Endothelial cell of umbilical vein (primary cell): Measurements from ENCODE around the gene ZNF519. TPM values are rescaled to one million over a fixed set of nuclear protein-coding genes. Genes with fewer than 3 reads are reported as not detected.

Experiments
- BruUV-seq: library from RNA; stranded (reverse); fragments of 400-500 nt; replicated peaks from 2 replicates; lab custom pipeline; 2021; lab: Mats Ljungman, UMichigan
- CTCF ChIA-PET: fragments of 300-600, 350-600 bp; sonication (Branson Sonifier 250); formaldehyde crosslinking; loops from one replicate; lab custom pipeline; 2021; ENCODE audit warnings: antibody characterized with exemption, inconsistent platforms; lab: Charles Lee
- POLR2A ChIA-PET: fragments of 300-600, 350-600 bp; sonication (Branson Sonifier 250); formaldehyde crosslinking; loops from one replicate; lab custom pipeline; 2021; ENCODE audit warnings: antibody characterized with exemption, inconsistent platforms; lab: Charles Lee
- DNase-seq: peaks from one replicate; pipeline ENCODE4 v3.0.0-alpha.2; 2011; ENCODE audit warnings: low read depth, low spot score
- FAIRE-seq: peaks from 2 replicates; lab custom pipeline; 2011; peaks lifted over from hg19 to GRCh38; lab: Jason Lieb, UNC
- H2AFZ ChIP-seq: 2 replicates; pipeline ENCODE4 v1.6.0; 2012; ENCODE audit warnings: low read depth, low read length, control low read depth, inconsistent platforms
- H3K27ac ChIP-seq: 2 replicates; pipeline ENCODE4 v1.5.1; 2011; ENCODE audit warnings: low read depth, mild to moderate bottlenecking, control low read depth, low read length, moderate library complexity; ENCODE audit not compliant: insufficient read depth
- H3K27me3 ChIP-seq, 2 experiments: 2 replicates each; pipeline versions ENCODE4 v1.6.0 to v1.6.1; 2011; ENCODE audit warnings: low read length in 2 of 2, mixed read lengths in 1 of 2; ENCODE audit not compliant: control insufficient read depth in 2 of 2, insufficient read depth in 2 of 2
- H3K36me3 ChIP-seq, 2 experiments: 2 replicates in 1 of 2; 3 replicates in 1 of 2; pipeline ENCODE4 v1.5.1; 2011; ENCODE audit warnings: low read length in 2 of 2, mild to moderate bottlenecking in 1 of 2, moderate library complexity in 1 of 2; ENCODE audit not compliant: control insufficient read depth in 2 of 2, insufficient read depth in 2 of 2; ENCODE audit errors: extremely low read depth in 1 of 2
- H3K4me1 ChIP-seq: 3 replicates; pipeline ENCODE4 v1.5.1; 2011; ENCODE audit warnings: mild to moderate bottlenecking, low read length; ENCODE audit not compliant: control insufficient read depth, insufficient read depth; ENCODE audit errors: extremely low read depth
- H3K4me2 ChIP-seq: 2 replicates; pipeline ENCODE4 v1.6.1; 2011; ENCODE audit warnings: low read length, control low read depth, mixed read lengths; ENCODE audit not compliant: insufficient read depth
- H3K4me3 ChIP-seq, 3 experiments: fragments of 200-600 bp in 1 of 3; sonication (generic), shearing (Covaris generic) in 1 of 3; replicated peaks in 1 of 3; 2 replicates each; pipeline ENCODE4 v1.5.1; 2011 to 2016; ENCODE audit warnings: control low read depth in 3 of 3, low read length in 3 of 3, mild to moderate bottlenecking in 2 of 3, inconsistent platforms in 1 of 3, low read depth in 1 of 3, moderate library complexity in 1 of 3; ENCODE audit not compliant: insufficient read depth in 1 of 3
- H3K79me2 ChIP-seq: 2 replicates; pipeline ENCODE4 v1.6.0; 2012; ENCODE audit warnings: low read length, inconsistent platforms; ENCODE audit not compliant: control insufficient read depth, insufficient read depth
- H3K9ac ChIP-seq: replicated peaks from 2 replicates; pipeline ENCODE3; 2011; ENCODE audit warnings: low read length, control low read depth; ENCODE audit not compliant: insufficient read depth; ENCODE audit errors: extremely low read depth
- H3K9me1 ChIP-seq: replicated peaks from 3 replicates; pipeline ENCODE4 v1.6.0; 2011; ENCODE audit warnings: mild to moderate bottlenecking, low read length; ENCODE audit not compliant: control insufficient read depth, insufficient read depth; ENCODE audit errors: extremely low read depth
- H3K9me3 ChIP-seq: replicated peaks from 2 replicates; pipeline ENCODE4 v1.5.1; 2012; ENCODE audit warnings: low read length, inconsistent platforms; ENCODE audit not compliant: control insufficient read depth, insufficient read depth
- H4K20me1 ChIP-seq: replicated peaks from 2 replicates; pipeline ENCODE3; 2011; ENCODE audit warnings: mild to moderate bottlenecking, low read length; ENCODE audit not compliant: control insufficient read depth, insufficient read depth; ENCODE audit errors: extremely low read depth
- CTCF ChIP-seq, 2 donors: IDR thresholded peaks; 1 replicate in 1 of 2; 2 replicates in 1 of 2; pipeline ENCODE4 v1.5.1; 2011; ENCODE audit warnings: low read length in 2 of 2, mild to moderate bottlenecking in 2 of 2, moderate library complexity in 2 of 2, control low read depth in 1 of 2, inconsistent platforms in 1 of 2, low read depth in 1 of 2; ENCODE audit not compliant: insufficient read depth in 1 of 2; ENCODE audit errors: extremely low read depth in 1 of 2
- EZH2 ChIP-seq: IDR thresholded peaks from 2 replicates; pipeline ENCODE4 v1.6.1; 2012; ENCODE audit warnings: borderline replicate concordance, low read depth, mild to moderate bottlenecking, moderate library complexity, low read length, inconsistent platforms; ENCODE audit not compliant: severe bottlenecking
- FOS ChIP-seq: IDR thresholded peaks from 2 replicates; pipeline ENCODE4 v1.6.1; 2011; ENCODE audit warnings: mild to moderate bottlenecking, low read length, moderate library complexity, borderline replicate concordance; ENCODE audit not compliant: insufficient read depth
- GATA2 ChIP-seq: IDR thresholded peaks from 2 replicates; pipeline ENCODE4 v1.7.0; 2011; ENCODE audit warnings: low read depth, mild to moderate bottlenecking, moderate library complexity, mixed read lengths, low read length; ENCODE audit not compliant: insufficient read length, insufficient read depth
- JUN ChIP-seq: IDR thresholded peaks from 2 replicates; pipeline ENCODE4 v1.6.1; 2011; ENCODE audit warnings: borderline replicate concordance, low read depth; ENCODE audit not compliant: insufficient read length, insufficient read depth
- MAX ChIP-seq: IDR thresholded peaks from 2 replicates; pipeline ENCODE4 v1.6.1; 2011; ENCODE audit not compliant: insufficient read depth, insufficient read length
- MYC ChIP-seq: IDR thresholded peaks from one replicate; pipeline ENCODE4 v1.6.1; 2011; ENCODE audit warnings: mild to moderate bottlenecking, low read depth, low read length
- POLR2A ChIP-seq: IDR thresholded peaks from 2 replicates; pipeline ENCODE4 v1.6.1; 2012; ENCODE audit warnings: low read depth, mild to moderate bottlenecking, control low read depth, low read length
- POLR2AphosphoS5 ChIP-seq: IDR thresholded peaks from 2 replicates; pipeline ENCODE4 v1.6.1; 2012; ENCODE audit warnings: low read depth, mild to moderate bottlenecking, control low read depth, low read length, moderate library complexity; ENCODE audit not compliant: insufficient read depth
- dilution Hi-C: fragments of 300-500 bp; cut with MboI; formaldehyde crosslinking; loops from one replicate; pipeline ENCODE4 v1.15.0; 2019; ENCODE audit warnings: low sequenced_read_pairs; ENCODE audit not compliant: extremely low pct_ligation_motif_present
- intact Hi-C: fragments of 100-400 bp; cut with micrococcal nuclease; formaldehyde crosslinking; loops from one replicate; pipeline ENCODE4 v1.10.0; 2022
- polyA plus RNA-seq, 4 experiments: library from polyadenylated mRNA; depleted of rRNA in 3 of 4; stranded (reverse) in 3 of 4; unstranded in 1 of 4; fragments of >200 nt; gene quantifications; 2 replicates each; pipeline versions ENCODE4 v1.2.1 to v1.2.3, GENCODE V29; 2011 to 2012; ENCODE audit warnings: missing spikeins in 1 of 4
- total RNA-seq: library from RNA; stranded (reverse); gene quantifications from 2 replicates; pipeline ENCODE4 v1.2.3, GENCODE V29; 2021

Gene ZNF519
- total and polyA plus RNA-seq, 2 donors (not counting 3 experiments of a cell fraction or from before 2014, with no cell fraction given), result 2.1 to 7.1 TPM

GRCh38 chr18:14074187-14074586 is 58.0 kb downstream of the ZNF519 start:
- TF ChIP-seq EZH2 (no peak), GATA2 (no peak), FOS (no peak), CTCF (IDR thresholded peaks at IDR 0.05; ENCODE audit: extremely low read depth in 1 of 2, insufficient read depth in 1 of 2, low read depth in 1 of 2, low read length in 2 of 2) (no peak), MYC (no peak), POLR2A (no peak), JUN (no peak), POLR2AphosphoS5 (no peak), MAX (no peak)
- no peak overlapping the region for H2AFZ ChIP-seq
- DNase-seq (no peak), FAIRE-seq (no peak)
- no peak overlapping the region for H3K4me3 ChIP-seq
- H3K79me2 ChIP-seq, result no peaks in the 10 kb centered on the region
- POLR2A ChIA-PET, result no interaction called here
- no TSS peak for BruUV-seq
- H3K27me3 ChIP-seq, result no peaks in the 10 kb centered on the region
- no peaks in the 10 kb centered on the region for H3K36me3 ChIP-seq
- H3K4me1 ChIP-seq, result no peaks in the 10 kb centered on the region
- H4K20me1 ChIP-seq, result no peaks in the 10 kb centered on the region
- H3K4me2 ChIP-seq, result no peak overlapping the region
- no peaks in the 10 kb centered on the region for H3K9me3 ChIP-seq
- intact Hi-C loops, result no loop called here
- no peak overlapping the region for H3K27ac ChIP-seq
- CTCF ChIA-PET, result no interaction called here
- H3K9ac ChIP-seq, result no peak overlapping the region
- H3K9me1 ChIP-seq, result no peaks in the 10 kb centered on the region
- dilution Hi-C loops, result no loop called here
